H9 (cell line): ENCODE measurements around the gene IQGAP3. TPM values are rescaled to one million over a fixed set of nuclear protein-coding genes. Genes with fewer than 3 reads are reported as not detected.

Experiments
- DNase-seq: peaks from one replicate; pipeline ENCODE4 v3.0.0-alpha.2; 2017
- H2AFZ ChIP-seq: one replicate; pipeline ENCODE4 v1.6.1; 2013; ENCODE audit warnings: mild to moderate bottlenecking, low read length, control low read depth, moderate library complexity
- H2AK5ac ChIP-seq: 2 replicates; pipeline ENCODE4 v1.6.1; 2013; ENCODE audit warnings: low read length, control low read depth, mixed read lengths; ENCODE audit not compliant: insufficient read length
- H2BK120ac ChIP-seq: one replicate; pipeline ENCODE4 v1.6.1; 2013; ENCODE audit warnings: low read depth, mild to moderate bottlenecking, low read length, control low read depth, inconsistent platforms; ENCODE audit not compliant: poor library complexity, severe bottlenecking
- H2BK12ac ChIP-seq: 2 replicates; pipeline ENCODE4 v1.6.1; 2013; ENCODE audit warnings: low read length, control low read depth, mixed read lengths, low read depth; ENCODE audit not compliant: insufficient read length
- H2BK15ac ChIP-seq: 2 replicates; pipeline ENCODE4 v1.6.1; 2013; ENCODE audit warnings: low read depth, low read length, control low read depth
- H2BK20ac ChIP-seq: one replicate; pipeline ENCODE4 v1.6.1; 2013; ENCODE audit warnings: low read depth, mild to moderate bottlenecking, low read length, control low read depth, inconsistent platforms; ENCODE audit not compliant: poor library complexity, severe bottlenecking
- H2BK5ac ChIP-seq: 2 replicates; pipeline ENCODE4 v1.6.1; 2013; ENCODE audit warnings: low read length, control low read depth, mixed read lengths; ENCODE audit not compliant: insufficient read length
- H3K14ac ChIP-seq: 2 replicates; pipeline ENCODE4 v1.6.1; 2013; ENCODE audit warnings: low read length, control low read depth; ENCODE audit not compliant: insufficient read depth
- H3K18ac ChIP-seq: 2 replicates; pipeline ENCODE4 v1.6.1; 2013; ENCODE audit warnings: low read depth, mild to moderate bottlenecking, mixed read lengths, low read length, control low read depth; ENCODE audit not compliant: insufficient read length
- H3K23ac ChIP-seq: 2 replicates; pipeline ENCODE4 v1.6.1; 2013; ENCODE audit warnings: low read length, control low read depth, mixed read lengths, low read depth; ENCODE audit not compliant: insufficient read length
- H3K23me2 ChIP-seq: 2 replicates; pipeline ENCODE4 v1.6.1; 2013; ENCODE audit warnings: low read depth, mild to moderate bottlenecking, mixed read lengths, low read length, control low read depth; ENCODE audit not compliant: insufficient read length, poor library complexity, severe bottlenecking
- H3K27ac ChIP-seq: 2 replicates; pipeline ENCODE4 v1.5.1; 2013; ENCODE audit warnings: low read length, control low read depth, mixed read lengths, low read depth; ENCODE audit not compliant: insufficient read length
- H3K27me3 ChIP-seq: 2 replicates; pipeline ENCODE4 v1.6.1; 2013; ENCODE audit warnings: low read length, control low read depth, inconsistent platforms; ENCODE audit not compliant: insufficient read depth
- H3K4ac ChIP-seq: 2 replicates; pipeline ENCODE4 v1.6.1; 2013; ENCODE audit warnings: low read depth, mild to moderate bottlenecking, control low read depth, inconsistent platforms, low read length, moderate library complexity
- H3K4me1 ChIP-seq: 2 replicates; pipeline ENCODE4 v1.6.1; 2013; ENCODE audit warnings: low read length, control low read depth, inconsistent platforms; ENCODE audit not compliant: insufficient read depth
- H3K4me2 ChIP-seq: 2 replicates; pipeline ENCODE4 v1.6.1; 2013; ENCODE audit warnings: low read length, control low read depth, mixed read lengths; ENCODE audit not compliant: insufficient read length, insufficient read depth
- H3K56ac ChIP-seq: 2 replicates; pipeline ENCODE4 v1.6.1; 2013; ENCODE audit warnings: low read depth, mild to moderate bottlenecking, mixed read lengths, low read length, control low read depth; ENCODE audit not compliant: insufficient read length
- H3K79me1 ChIP-seq: 2 replicates; pipeline ENCODE4 v1.6.1; 2013; ENCODE audit warnings: low read depth, mild to moderate bottlenecking, moderate library complexity, low read length, control low read depth, inconsistent platforms; ENCODE audit not compliant: insufficient read depth, poor library complexity, severe bottlenecking
- H3K79me2 ChIP-seq: 2 replicates; pipeline ENCODE4 v1.6.1; 2013; ENCODE audit warnings: low read length, control low read depth, inconsistent platforms; ENCODE audit not compliant: insufficient read depth
- H3K9ac ChIP-seq: 2 replicates; pipeline ENCODE4 v1.6.1; 2013; ENCODE audit warnings: low read length, control low read depth, mixed read lengths; ENCODE audit not compliant: insufficient read length; ENCODE audit errors: extremely low read depth
- H3K9me3 ChIP-seq: one replicate; pipeline ENCODE4 v1.6.1; 2013; ENCODE audit warnings: low read depth, low read length, inconsistent platforms; ENCODE audit not compliant: control insufficient read depth
- H3T11ph ChIP-seq: one replicate; pipeline ENCODE4 v1.6.1; 2013; ENCODE audit warnings: mild to moderate bottlenecking, low read length, control low read depth, inconsistent platforms
- H4K20me1 ChIP-seq: one replicate; pipeline ENCODE4 v1.6.1; 2013; ENCODE audit not compliant: control insufficient read depth, insufficient read length, insufficient read depth
- H4K5ac ChIP-seq: 2 replicates; pipeline ENCODE4 v1.6.1; 2013; ENCODE audit warnings: low read depth, mild to moderate bottlenecking, mixed read lengths, low read length, control low read depth; ENCODE audit not compliant: insufficient read length
- H4K8ac ChIP-seq: replicated peaks from 2 replicates; pipeline ENCODE4 v1.6.1; 2013; ENCODE audit warnings: low read length, control low read depth, mixed read lengths, low read depth; ENCODE audit not compliant: insufficient read length
- H4K91ac ChIP-seq: 2 replicates; pipeline ENCODE4 v1.6.1; 2013; ENCODE audit warnings: low read depth, mild to moderate bottlenecking, moderate library complexity, mixed read lengths, low read length, control low read depth; ENCODE audit not compliant: insufficient read length
- H3K27ac Mint-ChIP-seq, 3 experiments: 2 replicates in 2 of 3; 3 replicates in 1 of 3; pipeline ENCODE4 v1.8.0; 2020 to 2021; ENCODE audit warnings: mixed read lengths in 3 of 3, mild to moderate bottlenecking in 1 of 3, moderate library complexity in 1 of 3
- H3K27me3 Mint-ChIP-seq: 2 replicates; pipeline ENCODE4 v1.8.0; 2021; ENCODE audit warnings: low read depth, mild to moderate bottlenecking, moderate library complexity, mixed read lengths
- H3K36me3 Mint-ChIP-seq, 3 experiments: 2 replicates in 2 of 3; 3 replicates in 1 of 3; pipeline ENCODE4 v1.8.0; 2020 to 2021; ENCODE audit warnings: low read depth in 3 of 3, mixed read lengths in 3 of 3; ENCODE audit not compliant: insufficient read depth in 1 of 3
- H3K4me1 Mint-ChIP-seq, 2 experiments: 2 replicates each; pipeline ENCODE4 v1.8.0; 2020; ENCODE audit warnings: mixed read lengths in 2 of 2
- H3K4me3 Mint-ChIP-seq, 2 experiments: 2 replicates in 1 of 2; 3 replicates in 1 of 2; pipeline ENCODE4 v1.8.0; 2020 to 2021; ENCODE audit warnings: mild to moderate bottlenecking in 2 of 2, mixed read lengths in 2 of 2, moderate library complexity in 1 of 2
- H3K9me3 Mint-ChIP-seq, 2 experiments: 2 replicates in 1 of 2; 3 replicates in 1 of 2; pipeline ENCODE4 v1.8.0; 2020; ENCODE audit warnings: mild to moderate bottlenecking in 2 of 2, mixed read lengths in 2 of 2, moderate library complexity in 1 of 2
- CTCF ChIP-seq: fragments of 200-600 bp; sonication (generic); conservative IDR thresholded peaks from 3 replicates; pipeline ENCODE4 v1.8.0; 2021; ENCODE audit warnings: antibody characterized with exemption, mild to moderate bottlenecking
- WGBS: extraction: QIAGEN DNeasy Blood & Tissue Kit; methylation state at CpG from one replicate; pipeline ENCODE4 v1.1.7; 2013; ENCODE audit warnings: missing lambda C conversion rate, low lambda C conversion rate, mixed read lengths; ENCODE audit not compliant: insufficient read length; ENCODE audit errors: extremely low coverage; 5-methylcytosine and 5-hydroxymethylcytosine counted together
- total RNA-seq: library from RNA; stranded (reverse); gene quantifications from 2 replicates; pipeline ENCODE4 v1.2.1, GENCODE V29; 2021

The IQGAP3 gene
- total RNA-seq, 1 experiment from 2014 or later: 24.5 TPM

GRCh38 chr1:156500793-156501506 is 71.4 kb downstream of the IQGAP3 start:
- H3K4ac ChIP-seq: no peak overlapping the region
- peak; percentile 62; the same call in 2 of the 3 replicates for TF ChIP-seq CTCF
- peaks cover 15% of the 10 kb centered on the region for H3K23me2 ChIP-seq
- H3T11ph ChIP-seq: no peak overlapping the region
- no peaks in the 10 kb centered on the region for H3K36me3 Mint-ChIP-seq
- H3K27ac Mint-ChIP-seq: peak overlapping the region; percentile 58 to 88 (median 79); a peak in 6 of 7 replicates
- no CpG with 5 or more reads among the region's 57 CpGs for WGBS
- H3K9me3 Mint-ChIP-seq: no peaks in the 10 kb centered on the region
- peak; percentile 94 for DNase-seq
- H2BK5ac ChIP-seq: no peak overlapping the region
- no peak overlapping the region for H4K91ac ChIP-seq
- H3K4me2 ChIP-seq: peak overlapping the region; percentile 66
- H3K56ac ChIP-seq: no peak overlapping the region
- H3K9me3 ChIP-seq: no peaks in the 10 kb centered on the region
- H3K27ac ChIP-seq: no peak overlapping the region
- no peak overlapping the region for H2BK20ac ChIP-seq
- H3K14ac ChIP-seq: peak overlapping the region; percentile 90
- H3K4me1 ChIP-seq: peaks cover 19% of the 10 kb centered on the region
- peaks cover 67 to 74% of the 10 kb centered on the region in 2 experiments for H3K4me1 Mint-ChIP-seq
- no peaks in the 10 kb centered on the region for H3K79me1 ChIP-seq
- no peak overlapping the region for H2BK15ac ChIP-seq
- peak overlapping the region; percentile 85 for H3K18ac ChIP-seq
- no peak overlapping the region for H2BK12ac ChIP-seq
- no peak overlapping the region for H3K23ac ChIP-seq
- H2BK120ac ChIP-seq: no peak overlapping the region
- H2AK5ac ChIP-seq: no peak overlapping the region
- no peak overlapping the region for H2AFZ ChIP-seq
- peaks cover 13% of the 10 kb centered on the region; the same call in 1 of the 2 replicates for H3K79me2 ChIP-seq
- H3K27me3 Mint-ChIP-seq: no peaks in the 10 kb centered on the region
- H3K27me3 ChIP-seq: no peaks in the 10 kb centered on the region
- H3K4me3 Mint-ChIP-seq: peak overlapping the region; percentile 86 to 95
- peak overlapping the region; percentile 10 for H3K9ac ChIP-seq
- no peaks in the 10 kb centered on the region for H4K20me1 ChIP-seq
- no peak overlapping the region for H4K8ac ChIP-seq
- no peak overlapping the region for H4K5ac ChIP-seq
